HG02798 (cell line): ENCODE results near the gene MTF1.
"Not testable (repeated sequence)": the region's sequence is repeated elsewhere in the genome, so short reads cannot be mapped to it uniquely, and the experiment has no call there.

Experiments used
- ATAC-seq: cut with Tn5 transposase; IDR thresholded peaks from one replicate; pipeline ENCODE4 v1.9.1; 2021; ENCODE audit warnings: mild to moderate bottlenecking; ENCODE audit not compliant: unreplicated experiment, poor library complexity

The MTF1 gene

GRCh38 chr1:37797750-37798345 is 61.5 kb downstream of the MTF1 start:
- ATAC-seq: no peak

DNA sequence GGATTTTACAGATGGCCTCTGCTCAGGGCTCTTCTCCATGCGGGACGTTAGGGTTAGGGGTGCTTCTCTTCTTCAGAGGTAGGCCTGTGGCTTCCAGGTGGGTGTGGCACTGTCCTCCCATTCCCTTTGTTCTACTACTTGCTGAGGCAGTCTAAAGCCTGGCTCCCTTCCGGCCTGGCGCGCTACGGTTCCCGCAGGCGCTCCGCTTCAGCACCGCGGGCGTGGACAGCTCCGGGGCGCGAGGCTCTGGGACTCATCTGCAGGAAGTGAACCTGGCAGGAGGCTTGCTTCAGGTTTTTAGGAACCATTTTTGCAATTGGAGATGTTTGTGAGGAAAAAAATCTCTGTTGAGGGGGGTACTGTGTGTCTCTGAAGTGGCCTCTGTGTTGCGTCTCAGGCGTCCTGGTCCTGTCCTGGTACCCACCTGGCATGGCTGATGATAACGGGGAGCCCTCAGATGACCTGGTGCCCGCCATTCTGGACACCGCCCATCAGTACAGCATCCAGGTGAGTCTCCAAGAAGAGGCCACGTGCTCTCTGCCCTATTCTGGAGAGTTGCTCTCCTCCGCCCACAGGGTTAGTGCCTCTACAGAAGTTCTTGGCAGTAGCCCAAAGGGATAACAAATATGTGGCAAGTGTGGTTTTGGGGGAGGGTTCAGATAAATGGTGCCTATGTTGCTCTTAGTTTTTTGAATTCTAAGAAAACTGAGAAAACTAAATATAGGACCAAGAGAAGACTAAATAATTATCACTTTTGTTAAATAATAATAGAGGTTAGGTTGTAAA is 63.9 kb downstream of the MTF1 start:
- ATAC-seq: no peak

DNA sequence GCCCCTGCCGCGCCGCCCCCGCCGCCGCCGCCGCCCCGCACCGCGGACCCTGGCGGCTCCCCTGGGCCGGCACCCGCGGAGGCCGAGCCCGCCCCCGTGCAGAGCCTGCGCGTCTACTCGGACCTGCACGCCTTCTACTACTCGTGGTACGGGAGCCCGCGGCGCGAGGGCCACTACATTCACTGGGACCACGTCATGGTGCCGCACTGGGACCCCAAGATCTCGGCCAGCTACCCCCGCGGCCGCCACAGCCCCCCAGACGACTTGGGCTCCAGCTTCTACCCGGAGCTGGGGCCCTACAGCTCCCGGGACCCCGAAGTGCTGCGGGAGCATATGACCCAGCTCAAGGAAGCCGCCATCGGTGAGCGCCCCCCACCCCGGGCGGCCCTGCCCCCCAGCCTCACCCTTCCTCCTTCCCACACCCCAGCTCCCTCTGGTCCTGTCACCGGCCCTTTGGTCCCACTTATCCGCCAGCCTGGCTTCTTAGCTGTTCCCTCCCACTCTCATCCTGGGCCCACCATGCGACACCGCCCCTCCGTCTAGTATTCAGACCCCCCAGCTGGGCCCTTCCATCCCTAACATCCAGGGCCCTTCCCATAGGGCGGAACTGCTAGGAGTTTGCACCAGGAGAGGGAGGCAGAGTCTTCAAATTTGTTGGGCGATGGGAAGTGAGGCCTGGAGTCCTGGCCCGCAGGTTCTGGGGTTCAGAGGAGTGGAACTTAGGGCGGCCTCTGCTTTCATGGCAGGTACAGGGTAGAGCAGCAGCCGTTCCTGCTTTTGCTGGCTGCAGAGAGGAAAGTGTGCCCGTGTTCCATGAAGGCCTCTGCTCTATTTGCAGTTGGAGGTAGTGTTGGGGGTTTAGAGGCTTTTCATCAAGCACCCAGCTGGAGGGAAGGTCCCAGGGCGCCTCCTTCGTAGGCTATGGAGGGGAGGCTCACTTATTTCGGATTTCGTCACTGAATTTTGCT is 64.7 kb downstream of the MTF1 start:
- no peak for ATAC-seq

DNA sequence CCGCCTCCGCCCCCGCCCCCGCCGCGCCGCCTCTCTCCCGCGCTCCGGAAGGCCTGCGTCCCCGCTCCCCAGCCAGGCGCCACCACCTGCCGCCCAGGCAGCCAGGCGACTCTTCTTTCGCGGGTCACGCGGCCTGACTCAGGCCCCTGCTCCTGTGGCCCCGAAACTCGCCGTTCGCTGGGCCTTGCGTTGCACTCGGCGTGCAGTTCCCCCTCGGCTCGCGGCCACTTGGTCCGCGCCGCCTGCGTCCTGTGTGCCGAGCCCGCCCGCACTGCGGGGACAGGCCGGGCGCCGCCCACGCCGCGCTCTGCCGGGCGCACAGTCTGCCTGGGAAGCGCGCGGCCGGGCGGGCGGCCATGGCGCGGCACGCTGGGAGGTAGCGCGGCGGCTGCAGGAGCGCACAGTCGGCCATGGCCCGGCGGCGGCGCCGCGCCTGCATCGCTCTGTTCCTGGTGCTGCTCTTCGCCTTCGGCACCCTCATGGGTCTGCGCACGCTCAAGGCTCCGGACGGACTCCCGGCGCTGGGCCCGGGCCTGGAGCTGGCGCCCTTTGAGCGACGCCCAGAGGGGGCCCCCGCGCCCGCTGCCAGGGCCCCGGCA is 65.5 kb downstream of the MTF1 start, which contains the start of gene MANEAL:
Gene MANEAL, plus strand, starts transcription at position 75 of the 599 bp plus-strand sequence. Its CDS starts 336 bp downstream, at position 411.
- ATAC-seq: peak; percentile 73

- no peak for ATAC-seq
Measured at GRCh38 chr1:37792943-37793686, 66.3 kb downstream of the MTF1 start.

GRCh38 chr1:37782491-37782890 is 76.9 kb downstream of the MTF1 start:
- ATAC-seq: no peak

DNA sequence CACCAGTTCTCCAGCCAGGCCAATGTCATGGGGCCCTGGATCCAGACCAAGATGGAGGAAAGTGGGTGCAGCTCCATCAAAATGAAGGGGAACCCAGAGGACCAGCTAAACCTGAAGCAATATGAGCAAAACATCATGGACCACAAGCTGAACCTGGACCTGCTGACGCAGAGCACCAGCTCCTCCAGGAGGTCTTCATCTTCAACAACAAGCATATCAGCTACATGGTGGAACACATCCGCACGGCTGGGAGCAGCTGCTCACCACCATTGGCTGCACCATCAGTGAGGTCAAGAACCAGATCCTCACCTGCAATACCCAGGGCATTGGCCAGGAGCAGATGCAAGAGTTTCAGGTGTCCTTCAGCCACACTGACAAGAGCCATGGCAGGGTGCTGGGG is 80.7 kb downstream of the MTF1 start:
- no peak for ATAC-seq

DNA sequence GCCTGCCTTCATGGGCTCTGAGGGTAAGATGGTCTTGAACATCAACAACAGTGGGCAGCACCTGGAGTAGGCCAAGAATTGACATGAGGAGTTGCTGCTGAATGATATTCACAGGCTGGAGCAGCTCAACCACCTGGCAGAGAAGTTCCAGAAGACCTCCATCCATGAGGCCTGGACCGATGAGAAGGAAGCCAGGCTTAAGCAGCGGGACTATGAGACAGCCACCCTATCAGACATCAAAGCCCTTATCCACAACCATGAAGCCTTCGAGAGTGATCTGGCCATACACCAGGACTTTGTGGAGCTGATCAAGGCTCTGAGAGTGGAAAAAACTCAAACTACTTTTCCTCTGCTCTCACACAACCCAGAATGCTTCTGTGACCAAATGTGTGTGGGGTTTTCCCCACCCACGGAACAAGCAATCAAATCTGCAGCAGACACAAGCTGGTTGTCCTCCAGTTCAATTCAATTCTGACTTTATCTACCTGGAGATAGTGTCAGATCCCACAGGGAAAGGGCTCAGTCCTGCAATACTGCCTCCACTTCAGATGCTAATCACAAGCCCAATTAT is 82.4 kb downstream of the MTF1 start:
- ATAC-seq: no peak

GRCh38 chr1:37771440-37771839 is 88.0 kb downstream of the MTF1 start:
- not testable (repeated sequence) for ATAC-seq

GRCh38 chr1:37767488-37767887 is 91.9 kb downstream of the MTF1 start:
- no peak for ATAC-seq

GRCh38 chr1:37765916-37766664 is 93.3 kb downstream of the MTF1 start:
- no peak for ATAC-seq

DNA sequence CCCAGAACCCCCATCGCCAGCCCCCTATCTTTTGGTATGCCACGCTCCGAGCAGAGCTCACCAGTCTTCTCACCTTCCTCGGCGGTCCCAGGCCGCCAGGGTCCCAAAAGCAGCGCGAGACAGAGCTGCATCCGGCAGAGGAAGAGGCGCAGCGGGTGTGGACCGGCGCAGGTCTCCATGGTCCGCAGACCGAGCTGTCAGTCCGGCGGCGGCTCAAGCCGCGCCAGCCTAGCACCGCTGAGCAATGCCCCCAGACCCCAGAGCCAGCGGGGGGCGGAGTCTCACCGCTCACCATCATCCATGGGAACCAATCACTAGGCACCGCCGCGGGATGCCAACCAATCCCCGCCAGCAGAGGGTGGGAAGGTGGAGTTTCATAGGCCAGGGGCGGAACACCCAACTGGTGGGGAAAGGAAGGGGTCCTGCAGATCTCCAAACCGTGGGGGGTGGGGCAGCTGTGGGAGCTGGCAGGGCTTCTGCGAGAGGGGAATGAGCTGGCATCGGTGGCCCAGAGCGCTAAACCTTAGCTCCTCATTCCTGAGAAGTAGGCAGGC is 94.4 kb downstream of the MTF1 start, which contains the start of gene EPHA10:
Gene EPHA10, minus strand, starts transcription at position 233 of the 554 bp plus-strand sequence. Its CDS starts 54 bp downstream, at position 179.
- ATAC-seq: no peak

- no peak for ATAC-seq
Measured at GRCh38 chr1:37764414-37764825, 95.0 kb downstream of the MTF1 start.

DNA sequence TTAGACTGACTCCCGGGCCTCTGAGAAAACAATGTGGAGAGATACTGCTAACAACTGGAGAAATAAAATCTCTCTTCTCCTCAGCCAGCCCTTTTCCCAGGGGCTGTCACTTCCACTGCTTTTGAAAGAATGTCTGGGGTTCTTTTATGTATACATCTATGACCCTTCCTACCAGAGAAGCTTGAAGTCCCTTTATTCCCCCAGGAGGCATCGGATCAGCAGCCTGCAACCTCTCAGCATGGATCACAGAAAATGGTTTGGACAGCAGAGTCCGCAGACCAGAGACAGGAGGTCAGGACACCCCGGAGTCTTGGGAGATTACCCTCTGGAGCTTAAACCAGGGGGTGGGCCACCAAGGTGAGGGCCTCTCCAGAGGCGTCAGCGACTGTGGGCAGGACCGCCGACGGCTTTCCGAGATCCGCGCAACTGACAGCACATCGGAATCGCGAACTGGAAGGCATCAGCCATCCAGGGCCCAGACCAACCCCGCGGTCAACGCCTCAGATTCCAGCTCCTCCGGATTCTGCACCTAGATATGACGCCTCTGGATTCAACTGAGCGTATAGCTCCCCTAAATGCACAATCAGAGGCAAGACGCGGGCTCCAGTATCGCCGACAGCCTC is 95.5 kb downstream of the MTF1 start:
- no peak for ATAC-seq

DNA sequence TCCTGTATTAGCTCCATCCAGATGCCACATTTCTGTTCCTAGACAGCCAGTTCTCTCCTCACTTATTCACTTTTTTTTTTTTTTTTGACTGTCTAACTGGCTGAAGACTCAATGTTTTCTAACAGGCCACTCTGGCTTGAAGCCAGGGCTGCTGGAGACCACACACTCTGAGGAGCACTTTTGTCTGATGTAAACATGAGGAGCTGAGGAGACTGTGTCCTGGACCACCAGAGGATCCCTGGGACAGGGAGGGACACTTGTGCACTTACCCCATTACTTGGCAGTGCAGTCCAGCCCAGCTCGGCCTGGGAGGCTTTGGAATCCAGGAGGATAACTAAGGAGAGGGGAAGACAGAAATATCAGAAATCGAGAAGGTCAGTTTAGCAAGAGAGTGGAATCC is 96.9 kb downstream of the MTF1 start:
- ATAC-seq: no peak

DNA sequence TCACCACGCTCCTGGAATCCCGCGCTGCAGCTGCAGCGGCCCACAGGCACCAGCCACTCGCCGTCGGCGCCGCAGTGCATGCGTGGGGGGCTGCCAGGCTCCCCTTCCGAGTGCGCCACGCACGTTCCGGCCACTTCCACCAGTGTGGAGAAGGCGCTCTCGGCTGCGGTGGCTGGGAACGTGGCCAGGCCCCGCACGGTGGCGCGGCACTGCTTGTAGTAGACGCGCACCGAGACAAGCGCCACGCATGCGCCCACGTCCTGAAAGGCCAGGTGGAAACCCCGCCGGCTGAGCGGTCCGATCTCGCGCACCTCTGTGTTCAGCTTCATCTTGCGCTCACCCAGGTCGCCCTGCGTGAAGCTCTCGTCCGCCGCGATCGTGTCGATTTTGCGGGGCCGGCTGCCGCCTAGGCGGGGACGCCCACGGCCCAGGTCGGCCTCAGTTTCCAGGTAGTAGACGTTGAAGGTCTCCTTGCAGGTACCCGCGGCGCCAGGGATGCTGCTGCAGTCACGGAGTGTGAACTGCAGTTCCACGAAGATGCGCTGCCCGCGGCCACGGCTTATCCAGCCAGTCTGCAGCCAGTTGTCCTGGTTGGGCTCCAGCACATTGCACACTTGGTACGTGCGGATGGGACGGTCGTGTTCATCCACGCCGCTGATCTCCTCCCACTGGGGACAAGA is 97.8 kb downstream of the MTF1 start:
- ATAC-seq: no peak
